ENCODE results near the gene WDR86.

The WDR86 gene

GRCh38 chr7:151439855-151440798 lies 30.3 kb upstream of the WDR86 start, which contains the start of gene CRYGN:
CRYGN (minus strand) TSS chr7:151440141; CDS start chr7:151439917, 224 bp downstream.
- peak; percentile 65 for DNase-seq (ENCODE audit: low spot score)

GRCh38 chr7:151438864-151439601 lies 29.2 kb upstream of the WDR86 start:
- no peak for DNase-seq (ENCODE audit: low spot score)

- DNase-seq (ENCODE audit: low spot score) = no peak
Measured at GRCh38 chr7:151437866-151438516, 28.2 kb upstream of the WDR86 start.

GRCh38 chr7:151437159-151437553 lies 27.3 kb upstream of the WDR86 start:
- DNase-seq (ENCODE audit: low spot score) = no peak

GRCh38 chr7:151436446-151437158 lies 26.8 kb upstream of the WDR86 start:
- DNase-seq (ENCODE audit: low spot score) = no peak

- DNase-seq (ENCODE audit: low spot score) = no peak
Measured at GRCh38 chr7:151435971-151436370, 26.1 kb upstream of the WDR86 start.

- no peak for DNase-seq (ENCODE audit: low spot score)
Measured at GRCh38 chr7:151435103-151435916, 25.5 kb upstream of the WDR86 start.

- DNase-seq (ENCODE audit: low spot score) = no peak
Measured at GRCh38 chr7:151434549-151434948, 24.7 kb upstream of the WDR86 start.

GRCh38 chr7:151433721-151434400 lies 24.0 kb upstream of the WDR86 start:
- DNase-seq (ENCODE audit: low spot score) = no peak

GRCh38 chr7:151432658-151433521 lies 23.1 kb upstream of the WDR86 start:
- no peak for DNase-seq (ENCODE audit: low spot score)

- DNase-seq (ENCODE audit: low spot score) = no peak
Measured at GRCh38 chr7:151431768-151432311, 22.0 kb upstream of the WDR86 start.

GRCh38 chr7:151431281-151431767 lies 21.5 kb upstream of the WDR86 start:
- no peak for DNase-seq (ENCODE audit: low spot score)

- no peak for DNase-seq (ENCODE audit: low spot score)
Measured at GRCh38 chr7:151430391-151431205, 20.8 kb upstream of the WDR86 start.

GRCh38 chr7:151429560-151430331 lies 19.9 kb upstream of the WDR86 start:
- DNase-seq (ENCODE audit: low spot score) = no peak

GRCh38 chr7:151429237-151429559 lies 19.4 kb upstream of the WDR86 start:
- DNase-seq (ENCODE audit: low spot score) = no peak

- no peak for DNase-seq (ENCODE audit: low spot score)
Measured at GRCh38 chr7:151428378-151429236, 18.8 kb upstream of the WDR86 start.

Measured in left forelimb (tissue), 1 donor.